ENCODE results near the gene INTS14. TPM values are rescaled to one million over a fixed set of nuclear protein-coding genes. Genes with fewer than 3 reads are reported as not detected.

INTS14 gene
- total RNA-seq, 1 experiment from 2014 or later, result 44.7 TPM

DNA sequence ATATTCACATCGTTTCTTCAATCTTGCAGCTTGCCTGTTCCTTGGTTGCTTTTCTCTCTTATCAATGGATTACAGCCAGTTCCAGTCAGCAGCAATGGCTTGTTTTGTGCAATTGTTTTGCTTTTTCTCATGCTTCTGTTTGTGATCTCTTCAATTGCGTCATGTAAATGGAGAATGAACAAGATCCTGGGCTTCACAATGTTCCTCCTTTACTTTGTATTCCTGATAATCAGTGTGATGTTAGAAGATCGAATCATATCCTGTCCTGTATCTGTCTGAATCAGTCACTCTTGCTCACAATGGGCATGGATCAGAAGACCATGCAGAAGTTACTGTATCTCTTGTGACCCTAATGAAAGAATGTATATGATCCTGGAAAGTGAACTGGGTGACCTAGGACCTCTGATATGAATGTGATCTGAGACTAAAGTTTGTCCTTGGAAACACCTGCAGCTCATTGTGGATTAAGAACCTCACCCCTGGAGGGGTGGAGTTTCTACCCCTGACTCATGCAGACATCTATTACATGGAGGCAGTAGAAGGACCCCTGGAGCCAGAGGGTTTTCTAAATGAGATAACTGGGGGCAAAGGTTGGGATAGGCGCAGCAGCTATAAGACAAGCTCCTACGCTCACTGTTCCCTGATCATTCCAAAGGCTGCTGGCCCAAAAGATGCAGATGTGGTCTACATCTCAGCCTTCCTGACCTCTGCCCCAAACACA, 43.0 kb upstream of the INTS14 start:
- no CpG with 5 or more reads among the region's 5 CpGs for WGBS (ENCODE audit: extremely low coverage, insufficient read length, low lambda C conversion rate)
- H4K8ac ChIP-seq (replicated peaks; ENCODE audit: insufficient read length, low read depth, low read length), result no peak overlapping the region
- H2AFZ ChIP-seq (ENCODE audit: low read length), result no peak overlapping the region
- H3K27me3 ChIP-seq (ENCODE audit: insufficient read depth, low read length), result no peaks in the 10 kb centered on the region
- H4K91ac ChIP-seq (ENCODE audit: insufficient read length, low read depth, low read length), result no peak overlapping the region
- H3K23ac ChIP-seq (ENCODE audit: insufficient read length, low read depth, low read length), result no peak overlapping the region
- no peak overlapping the region for H3K9ac ChIP-seq (ENCODE audit: extremely low read depth, insufficient read length, low read length)
- no peak overlapping the region for H3K4me2 ChIP-seq (ENCODE audit: insufficient read depth, insufficient read length, low read length)
- no peak for DNase-seq
- no peaks in the 10 kb centered on the region for H3K23me2 ChIP-seq (ENCODE audit: insufficient read length, low read depth, low read length, poor library complexity, severe bottlenecking)
- no peaks in the 10 kb centered on the region for H3K9me3 ChIP-seq (ENCODE audit: control insufficient read depth, low read depth, low read length)
- H2BK20ac ChIP-seq (ENCODE audit: low read depth, low read length, poor library complexity, severe bottlenecking), result no peak overlapping the region
- H3K4me3 Mint-ChIP-seq, result no peak overlapping the region
- no peak overlapping the region for H3T11ph ChIP-seq (ENCODE audit: low read length)
- no peaks in the 10 kb centered on the region for H3K27me3 Mint-ChIP-seq (ENCODE audit: low read depth)
- H3K14ac ChIP-seq (ENCODE audit: insufficient read depth, low read length), result no peak overlapping the region
- no peaks in the 10 kb centered on the region for H3K9me3 Mint-ChIP-seq
- H3K79me1 ChIP-seq (ENCODE audit: insufficient read depth, low read depth, low read length, poor library complexity, severe bottlenecking), result no peaks in the 10 kb centered on the region
- H3K18ac ChIP-seq (ENCODE audit: insufficient read length, low read depth, low read length), result no peak overlapping the region
- H2BK120ac ChIP-seq (ENCODE audit: low read depth, low read length, poor library complexity, severe bottlenecking), result no peak overlapping the region
- H3K36me3 Mint-ChIP-seq (ENCODE audit: insufficient read depth in 1 of 3, low read depth in 3 of 3), result no peaks in the 10 kb centered on the region
- no peak overlapping the region for H2AK5ac ChIP-seq (ENCODE audit: insufficient read length, low read length)
- H2BK12ac ChIP-seq (ENCODE audit: insufficient read length, low read depth, low read length), result no peak overlapping the region
- no peak overlapping the region for H2BK5ac ChIP-seq (ENCODE audit: insufficient read length, low read length)
- no peak overlapping the region for H3K27ac ChIP-seq (ENCODE audit: insufficient read length, low read depth, low read length)
- H4K5ac ChIP-seq (ENCODE audit: insufficient read length, low read depth, low read length), result no peak overlapping the region
- H3K4me1 Mint-ChIP-seq, result peaks cover 6% of the 10 kb centered on the region in 2 experiments
- no peaks in the 10 kb centered on the region for H4K20me1 ChIP-seq (ENCODE audit: control insufficient read depth, insufficient read depth, insufficient read length)
- no peaks in the 10 kb centered on the region for H3K4me1 ChIP-seq (ENCODE audit: insufficient read depth, low read length)
- no peak overlapping the region for H3K27ac Mint-ChIP-seq
- no peak overlapping the region for H3K56ac ChIP-seq (ENCODE audit: insufficient read length, low read depth, low read length)
- H3K79me2 ChIP-seq (ENCODE audit: insufficient read depth, low read length), result no peaks in the 10 kb centered on the region
- no peak for TF ChIP-seq CTCF (conservative IDR thresholded peaks at IDR 0.05)
- H2BK15ac ChIP-seq (ENCODE audit: low read depth, low read length), result no peak overlapping the region
- no peak overlapping the region for H3K4ac ChIP-seq (ENCODE audit: low read depth, low read length)
